ENCODE data around the gene FCHSD2. TPM values are rescaled to one million over a fixed set of nuclear protein-coding genes. Genes with fewer than 3 reads are reported as not detected.

The FCHSD2 gene
- total and polyA plus RNA-seq, 9 of the 15 experiments (the other 6 are each of a cell fraction or from before 2014, with no cell fraction given), result 1.8 to 14.7 (median 6.4) TPM

DNA sequence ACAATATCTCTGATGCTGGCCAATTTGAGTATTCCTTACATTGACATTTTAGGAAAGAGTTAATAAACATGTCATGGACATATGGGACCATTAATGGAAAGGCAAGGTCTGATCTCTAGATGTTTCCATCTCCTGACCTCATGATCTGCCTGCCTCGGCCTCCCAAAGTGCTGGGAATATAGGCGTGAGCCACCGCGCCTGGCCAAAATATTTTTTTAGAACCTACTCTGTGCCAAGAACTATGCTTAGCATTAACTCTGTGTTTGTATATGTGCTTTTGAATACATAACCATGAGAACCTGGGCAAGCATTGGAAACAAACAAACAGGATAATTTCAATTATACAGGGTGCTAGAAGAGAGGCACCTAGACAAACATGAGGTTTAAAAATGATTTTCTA lies 204.7 kb downstream of the FCHSD2 start:
- ChIA-PET POLR2A (no interaction called here), CTCF (ENCODE audit: low intra/inter-chr PET ratio) (no interaction called here)
- H3K27me3 ChIP-seq (ENCODE audit: control insufficient read depth in 2 of 2, insufficient read depth in 2 of 2, low read length in 2 of 2), result no peaks in the 10 kb centered on the region
- H2AFZ ChIP-seq (ENCODE audit: low read depth, low read length), result no peak overlapping the region
- H3K4me3 ChIP-seq, result no peak overlapping the region
- intact Hi-C loops (cut with micrococcal nuclease) (no loop called here), in situ Hi-C loops (cut with MboI) (no loop called here)
- ATAC-seq, result no peak
- TF ChIP-seq, protein P1, sequence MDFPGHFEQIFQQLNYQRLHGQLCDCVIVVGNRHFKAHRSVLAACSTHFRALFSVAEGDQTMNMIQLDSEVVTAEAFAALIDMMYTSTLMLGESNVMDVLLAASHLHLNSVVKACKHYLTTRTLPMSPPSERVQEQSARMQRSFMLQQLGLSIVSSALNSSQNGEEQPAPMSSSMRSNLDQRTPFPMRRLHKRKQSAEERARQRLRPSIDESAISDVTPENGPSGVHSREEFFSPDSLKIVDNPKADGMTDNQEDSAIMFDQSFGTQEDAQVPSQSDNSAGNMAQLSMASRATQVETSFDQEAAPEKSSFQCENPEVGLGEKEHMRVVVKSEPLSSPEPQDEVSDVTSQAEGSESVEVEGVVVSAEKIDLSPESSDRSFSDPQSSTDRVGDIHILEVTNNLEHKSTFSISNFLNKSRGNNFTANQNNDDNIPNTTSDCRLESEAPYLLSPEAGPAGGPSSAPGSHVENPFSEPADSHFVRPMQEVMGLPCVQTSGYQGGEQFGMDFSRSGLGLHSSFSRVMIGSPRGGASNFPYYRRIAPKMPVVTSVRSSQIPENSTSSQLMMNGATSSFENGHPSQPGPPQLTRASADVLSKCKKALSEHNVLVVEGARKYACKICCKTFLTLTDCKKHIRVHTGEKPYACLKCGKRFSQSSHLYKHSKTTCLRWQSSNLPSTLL (IDR thresholded peaks at IDR 0.05), result no peak
- TF ChIP-seq, protein P2, sequence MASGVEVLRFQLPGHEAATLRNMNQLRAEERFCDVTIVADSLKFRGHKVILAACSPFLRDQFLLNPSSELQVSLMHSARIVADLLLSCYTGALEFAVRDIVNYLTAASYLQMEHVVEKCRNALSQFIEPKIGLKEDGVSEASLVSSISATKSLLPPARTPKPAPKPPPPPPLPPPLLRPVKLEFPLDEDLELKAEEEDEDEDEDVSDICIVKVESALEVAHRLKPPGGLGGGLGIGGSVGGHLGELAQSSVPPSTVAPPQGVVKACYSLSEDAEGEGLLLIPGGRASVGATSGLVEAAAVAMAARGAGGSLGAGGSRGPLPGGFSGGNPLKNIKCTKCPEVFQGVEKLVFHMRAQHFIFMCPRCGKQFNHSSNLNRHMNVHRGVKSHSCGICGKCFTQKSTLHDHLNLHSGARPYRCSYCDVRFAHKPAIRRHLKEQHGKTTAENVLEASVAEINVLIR (CRISPR knock-in tag; IDR thresholded peaks at IDR 0.05), result no peak
- no TSS peak for BruUV-seq (replicated peaks)
- H3K36me3 ChIP-seq (ENCODE audit: control insufficient read depth, insufficient read depth, low read length), result no peaks in the 10 kb centered on the region
- no peaks in the 10 kb centered on the region for H3K4me1 ChIP-seq (replicated peaks in 1 of 2; ENCODE audit: control insufficient read depth in 2 of 2, insufficient read depth in 2 of 2, low read length in 2 of 2)
- H3K79me2 ChIP-seq (ENCODE audit: control insufficient read depth, insufficient read depth, low read length), result no peaks in the 10 kb centered on the region
- no peak overlapping the region for H3K27ac ChIP-seq (ENCODE audit: extremely low read depth, low read depth, low read length)
- no peaks in the 10 kb centered on the region for H3K9me3 ChIP-seq (replicated peaks; ENCODE audit: control insufficient read depth, insufficient read depth, low read depth, low read length)
- no peaks in the 10 kb centered on the region for H4K20me1 ChIP-seq (replicated peaks; ENCODE audit: control insufficient read depth, insufficient read depth, low read length)
- 86% methylated on average over 4 of the region's 4 CpGs for WGBS (ENCODE audit: insufficient coverage, low coverage, missing lambda C conversion rate)
- no peak overlapping the region for H3K4me2 ChIP-seq (ENCODE audit: insufficient read depth, low read length)
- FAIRE-seq, result no peak
- no peak for DNase-seq (ENCODE audit: extremely low read depth in 1 of 4, low spot score in 3 of 4)
- no peak overlapping the region for H3K9ac ChIP-seq (ENCODE audit: insufficient read depth in 1 of 2, low read depth in 2 of 2, low read length in 2 of 2)
- H3K9me1 ChIP-seq (ENCODE audit: control insufficient read depth, insufficient read depth, low read length), result no peaks in the 10 kb centered on the region

DNA sequence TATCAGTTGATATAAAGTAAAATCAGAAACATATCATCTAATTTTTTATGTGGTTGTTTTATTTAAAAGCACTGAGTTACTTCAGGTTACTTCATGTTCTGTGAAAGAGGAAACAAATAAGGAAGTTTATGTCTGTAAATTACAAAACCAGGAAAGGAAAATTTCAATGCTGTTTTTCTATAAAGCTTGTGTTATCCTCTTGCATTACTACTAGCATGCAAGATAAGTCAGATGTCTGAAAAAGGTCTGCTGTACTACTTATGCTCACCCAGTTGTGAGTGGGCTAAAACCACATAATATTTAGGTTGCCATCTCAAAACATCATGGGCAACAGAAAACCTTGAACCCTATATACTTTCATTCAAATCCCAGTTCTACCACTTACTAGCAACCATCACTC lies 206.4 kb downstream of the FCHSD2 start:
- CTCF ChIA-PET (ENCODE audit: low intra/inter-chr PET ratio), result no interaction called here
- FAIRE-seq, result no peak
- Histone ChIP-seq H3K4me1 (replicated peaks in 1 of 2; ENCODE audit: control insufficient read depth in 2 of 2, insufficient read depth in 2 of 2, low read length in 2 of 2) (no peaks in the 10 kb centered on the region), H4K20me1 (replicated peaks; ENCODE audit: control insufficient read depth, insufficient read depth, low read length) (no peaks in the 10 kb centered on the region), H3K9me3 (replicated peaks; ENCODE audit: control insufficient read depth, insufficient read depth, low read depth, low read length) (no peaks in the 10 kb centered on the region), H3K4me2 (ENCODE audit: insufficient read depth, low read length) (no peak overlapping the region), H3K9ac (ENCODE audit: insufficient read depth in 1 of 2, low read depth in 2 of 2, low read length in 2 of 2) (no peak overlapping the region), H3K36me3 (ENCODE audit: control insufficient read depth, insufficient read depth, low read length) (no peaks in the 10 kb centered on the region), H3K4me3 (no peak overlapping the region), H3K79me2 (ENCODE audit: control insufficient read depth, insufficient read depth, low read length) (no peaks in the 10 kb centered on the region), H2AFZ (ENCODE audit: low read depth, low read length) (no peak overlapping the region), H3K9me1 (ENCODE audit: control insufficient read depth, insufficient read depth, low read length) (no peaks in the 10 kb centered on the region), H3K27me3 (ENCODE audit: control insufficient read depth in 2 of 2, insufficient read depth in 2 of 2, low read length in 2 of 2) (no peaks in the 10 kb centered on the region), H3K27ac (ENCODE audit: extremely low read depth, low read depth, low read length) (no peak overlapping the region)
- DNase-seq (ENCODE audit: extremely low read depth in 1 of 4, low spot score in 3 of 4), result no peak
- in situ Hi-C loops (cut with MboI) (no loop called here), intact Hi-C loops (cut with micrococcal nuclease) (no loop called here)
- no TSS peak for BruUV-seq (replicated peaks)
- POLR2A ChIA-PET, result no interaction called here
- ATAC-seq, result no peak
- TF ChIP-seq GABPA (tag; conservative IDR thresholded peaks at IDR 0.05; ENCODE audit: low read depth) (no peak), FOXA3 (CRISPR knock-in tag; conservative IDR thresholded peaks at IDR 0.05 in 1 of 2, IDR thresholded peaks at IDR 0.05 in 1 of 2) (no peak), HDAC2 (IDR thresholded peaks at IDR 0.05) (no peak), ZNF175 (CRISPR knock-in tag; IDR thresholded peaks at IDR 0.05; ENCODE audit: low read depth) (no peak), KAT7 (CRISPR knock-in tag; IDR thresholded peaks at IDR 0.05; ENCODE audit: borderline replicate concordance) (no peak)
- TF ChIP-seq, protein P3, sequence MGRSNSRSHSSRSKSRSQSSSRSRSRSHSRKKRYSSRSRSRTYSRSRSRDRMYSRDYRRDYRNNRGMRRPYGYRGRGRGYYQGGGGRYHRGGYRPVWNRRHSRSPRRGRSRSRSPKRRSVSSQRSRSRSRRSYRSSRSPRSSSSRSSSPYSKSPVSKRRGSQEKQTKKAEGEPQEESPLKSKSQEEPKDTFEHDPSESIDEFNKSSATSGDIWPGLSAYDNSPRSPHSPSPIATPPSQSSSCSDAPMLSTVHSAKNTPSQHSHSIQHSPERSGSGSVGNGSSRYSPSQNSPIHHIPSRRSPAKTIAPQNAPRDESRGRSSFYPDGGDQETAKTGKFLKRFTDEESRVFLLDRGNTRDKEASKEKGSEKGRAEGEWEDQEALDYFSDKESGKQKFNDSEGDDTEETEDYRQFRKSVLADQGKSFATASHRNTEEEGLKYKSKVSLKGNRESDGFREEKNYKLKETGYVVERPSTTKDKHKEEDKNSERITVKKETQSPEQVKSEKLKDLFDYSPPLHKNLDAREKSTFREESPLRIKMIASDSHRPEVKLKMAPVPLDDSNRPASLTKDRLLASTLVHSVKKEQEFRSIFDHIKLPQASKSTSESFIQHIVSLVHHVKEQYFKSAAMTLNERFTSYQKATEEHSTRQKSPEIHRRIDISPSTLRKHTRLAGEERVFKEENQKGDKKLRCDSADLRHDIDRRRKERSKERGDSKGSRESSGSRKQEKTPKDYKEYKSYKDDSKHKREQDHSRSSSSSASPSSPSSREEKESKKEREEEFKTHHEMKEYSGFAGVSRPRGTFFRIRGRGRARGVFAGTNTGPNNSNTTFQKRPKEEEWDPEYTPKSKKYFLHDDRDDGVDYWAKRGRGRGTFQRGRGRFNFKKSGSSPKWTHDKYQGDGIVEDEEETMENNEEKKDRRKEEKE (IDR thresholded peaks at IDR 0.05; ENCODE audit: borderline replicate concordance in 1 of 2, control insufficient read depth in 1 of 2, low read depth in 2 of 2, low read length in 1 of 2), result no peak

Measured in K562 (cell line).